ENCODE data around the gene ZBTB16.
A peak's percentile ranks its signal among the peaks of the same experiment; 100 is the strongest.

GRCh38 chr11:114156782-114157181, 97.3 kb downstream of the ZBTB16 start:
- TF ChIP-seq CTCF (IDR thresholded peaks at IDR 0.05) (peak in 1 of 6 experiments; percentile 5), POLR2A (IDR thresholded peaks at IDR 0.05) (no peak)

Measured in esophagus squamous epithelium (tissue), 4 donors.